ENCODE measurements around the gene MARCHF3.
"Not testable (repeated sequence)": the region's sequence is repeated elsewhere in the genome, so short reads cannot be mapped to it uniquely, and the experiment has no call there.

MARCHF3 gene

DNA sequence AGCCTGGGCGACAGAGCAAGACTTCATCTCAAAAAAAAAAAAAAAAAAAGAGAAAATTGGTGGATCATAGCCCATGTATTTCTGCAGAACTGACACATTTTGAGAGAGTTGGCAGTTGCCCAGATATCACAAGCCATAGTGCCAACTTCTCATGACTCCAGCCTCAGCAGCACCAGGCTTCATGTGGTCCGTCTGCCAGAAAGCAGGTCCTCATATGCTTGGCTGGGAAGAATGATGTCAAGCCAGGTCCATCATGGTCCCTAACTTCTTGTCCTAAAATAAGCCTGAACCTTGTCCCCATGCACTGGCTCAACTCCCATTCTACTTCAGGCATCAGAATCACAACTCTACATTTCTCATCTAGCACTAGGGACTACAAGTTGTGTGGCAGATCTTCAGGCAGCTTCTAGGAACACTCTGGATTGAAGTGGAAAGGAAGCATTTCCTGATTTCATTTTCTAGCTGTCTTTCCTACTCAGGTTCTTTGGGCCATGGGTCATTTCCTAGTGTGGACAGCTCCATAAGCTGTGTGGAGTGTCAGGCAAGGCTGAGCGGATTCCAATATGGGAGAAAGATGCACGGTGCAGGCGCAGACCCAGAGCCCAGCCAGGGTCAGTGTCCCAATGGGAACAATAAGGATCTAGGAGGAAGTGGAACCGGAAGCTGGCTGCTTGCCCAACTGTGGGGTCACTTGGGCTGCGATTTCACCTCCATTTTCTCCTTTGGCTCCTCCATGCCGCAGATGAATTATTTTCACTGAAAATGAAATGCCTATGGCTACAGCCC lies 163.3 kb downstream of the MARCHF3 start:
- DNase-seq: no peak

DNA sequence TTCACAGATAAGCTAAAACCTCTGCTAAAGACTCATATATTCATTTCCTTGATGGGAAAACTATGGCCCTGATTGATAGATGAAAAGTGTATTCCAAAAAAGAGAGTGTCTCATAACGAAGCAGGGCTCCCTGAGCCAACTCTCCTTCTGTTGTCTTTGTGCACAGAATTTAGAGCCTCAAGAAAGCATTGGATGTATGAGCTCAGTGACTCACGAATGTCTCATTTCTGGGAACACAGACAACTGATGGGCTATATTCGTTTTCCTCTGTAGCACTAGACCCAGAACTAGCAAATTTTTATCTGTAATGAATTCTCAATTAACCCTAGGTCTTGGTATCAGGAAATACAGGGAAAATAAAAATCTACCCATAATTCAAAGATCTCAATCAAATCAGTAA lies 165.1 kb downstream of the MARCHF3 start:
- DNase-seq: no peak

DNA sequence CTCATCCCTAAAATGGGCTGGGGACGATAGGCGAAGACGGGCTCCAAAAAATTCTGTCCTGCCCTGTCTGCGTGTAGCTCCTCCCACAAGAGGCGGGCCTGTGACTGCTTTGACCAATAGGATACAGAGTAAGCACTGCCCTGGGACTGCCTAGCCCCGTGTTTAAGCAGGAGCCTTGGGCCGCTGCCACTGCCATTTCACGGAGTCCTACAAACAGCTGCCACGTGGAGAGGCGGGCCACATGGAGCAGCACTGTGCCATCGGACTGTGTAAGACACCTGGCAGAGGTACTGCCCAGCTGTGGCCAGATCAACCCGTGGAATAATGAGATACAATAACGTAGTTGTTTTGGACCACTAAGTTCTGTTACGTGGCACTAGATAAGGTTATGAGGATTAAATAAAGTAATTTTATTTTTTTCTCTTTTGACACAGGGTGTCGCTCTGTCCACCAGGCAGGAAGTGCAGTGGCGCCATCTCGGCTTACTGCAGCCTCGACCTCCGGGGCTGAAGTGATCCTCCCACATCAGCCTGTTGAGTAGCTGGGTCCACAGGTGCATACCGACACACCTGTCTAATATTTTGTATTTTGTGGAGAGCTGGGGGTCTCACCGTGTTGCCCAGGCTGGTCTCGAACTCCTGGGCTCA lies 166.2 kb downstream of the MARCHF3 start:
- DNase-seq: no peak

DNA sequence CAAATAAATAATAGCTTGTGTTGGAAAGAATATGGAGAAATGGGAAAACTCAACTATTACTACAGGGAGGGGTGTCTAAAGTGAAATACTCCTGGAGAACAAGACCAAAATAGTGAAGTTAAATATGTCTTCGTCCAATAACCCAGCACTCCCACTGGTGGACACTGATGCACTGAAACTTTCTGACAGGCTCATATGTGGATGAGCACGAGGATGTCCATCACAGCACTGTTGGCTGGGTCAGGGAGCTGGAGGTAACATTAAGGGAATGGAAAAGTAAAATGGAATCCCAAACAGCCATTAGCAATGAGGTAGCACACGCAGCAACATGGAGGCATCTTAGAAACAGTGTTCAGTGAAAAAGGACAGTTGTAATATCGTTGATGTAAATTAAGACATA lies 167.0 kb downstream of the MARCHF3 start:
- DNase-seq: no peak

DNA sequence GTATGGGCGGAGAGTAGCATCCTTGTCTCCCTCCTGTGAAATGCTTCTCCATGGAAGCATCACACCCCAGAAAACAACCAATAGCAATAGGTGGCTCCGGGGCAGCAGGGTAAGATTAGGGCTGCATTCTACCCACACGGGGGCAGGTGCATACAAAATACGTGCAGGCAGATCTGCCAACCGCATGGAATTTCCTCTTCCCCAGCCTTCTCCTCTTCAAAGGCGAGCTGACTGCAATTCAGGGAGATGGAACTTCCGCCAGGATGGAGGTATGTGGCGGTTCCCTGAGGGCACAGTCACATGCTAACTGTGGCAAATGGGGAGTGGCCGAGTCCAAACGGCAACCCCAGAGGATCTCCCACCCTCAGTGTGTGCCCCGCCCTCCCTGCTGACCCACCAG lies 171.9 kb downstream of the MARCHF3 start:
- DNase-seq: no peak

DNA sequence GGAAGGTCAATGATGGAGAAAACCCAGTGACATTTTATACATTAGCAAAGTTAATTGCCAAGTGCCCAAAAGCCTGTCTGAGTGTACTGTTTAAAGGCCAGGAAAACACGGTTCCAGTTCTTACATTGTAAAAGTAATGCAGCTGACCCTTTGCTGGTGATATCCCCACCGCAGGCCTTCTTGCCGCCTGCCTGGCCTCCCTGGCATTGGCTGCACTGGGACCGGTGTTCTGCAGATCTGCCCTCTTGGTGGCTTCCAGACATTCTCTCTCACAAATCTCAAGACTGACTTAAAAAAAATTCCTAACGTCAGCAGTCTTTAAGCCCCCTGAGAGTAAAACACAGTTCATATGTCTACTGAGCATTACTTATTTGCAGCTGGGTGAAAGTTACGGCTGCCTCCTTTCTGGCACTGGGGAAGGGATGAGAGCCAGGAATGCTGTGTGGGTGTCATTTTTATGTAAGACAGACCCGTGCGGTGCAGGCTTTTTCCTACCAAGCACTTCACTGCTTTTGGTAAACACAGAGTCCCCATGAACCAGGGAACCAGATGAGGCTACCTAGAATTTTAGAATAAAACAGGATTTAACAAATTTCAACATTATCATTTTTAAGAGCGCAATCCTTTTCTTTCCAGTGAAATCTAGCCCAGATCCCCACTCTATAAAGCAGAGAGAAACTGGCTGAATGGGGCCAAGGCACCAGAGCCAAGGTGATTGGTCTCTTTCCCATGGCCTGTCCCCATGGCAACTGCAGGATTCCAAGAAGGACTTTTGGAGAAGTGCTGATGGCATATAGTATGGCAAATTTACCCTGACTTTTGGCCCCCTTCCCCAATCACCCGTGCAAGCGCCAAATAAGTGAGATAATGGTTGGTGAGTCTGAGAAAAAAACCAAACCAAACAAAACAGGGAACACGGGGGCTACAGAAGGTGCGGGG lies 172.6 kb downstream of the MARCHF3 start:
- no peak for DNase-seq

DNA sequence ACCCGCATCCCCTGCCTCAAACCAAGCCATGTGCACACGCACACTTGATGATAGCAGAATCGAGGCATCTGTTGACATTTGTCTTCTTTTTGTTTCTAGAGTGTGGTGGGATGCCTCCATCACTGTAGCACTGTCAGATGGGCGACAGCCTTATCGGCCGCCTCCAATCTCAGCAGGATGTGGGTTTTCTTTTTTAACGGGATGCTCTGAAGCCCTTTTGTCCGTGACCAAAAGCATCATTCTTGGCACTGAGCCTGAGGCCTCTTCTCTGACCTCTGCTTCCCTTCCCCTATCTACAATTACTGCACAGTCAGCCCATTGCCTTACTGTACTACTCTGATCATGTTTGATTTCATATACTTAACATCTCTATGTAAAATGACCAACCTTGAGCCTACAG lies 175.1 kb downstream of the MARCHF3 start:
- no peak for DNase-seq

DNA sequence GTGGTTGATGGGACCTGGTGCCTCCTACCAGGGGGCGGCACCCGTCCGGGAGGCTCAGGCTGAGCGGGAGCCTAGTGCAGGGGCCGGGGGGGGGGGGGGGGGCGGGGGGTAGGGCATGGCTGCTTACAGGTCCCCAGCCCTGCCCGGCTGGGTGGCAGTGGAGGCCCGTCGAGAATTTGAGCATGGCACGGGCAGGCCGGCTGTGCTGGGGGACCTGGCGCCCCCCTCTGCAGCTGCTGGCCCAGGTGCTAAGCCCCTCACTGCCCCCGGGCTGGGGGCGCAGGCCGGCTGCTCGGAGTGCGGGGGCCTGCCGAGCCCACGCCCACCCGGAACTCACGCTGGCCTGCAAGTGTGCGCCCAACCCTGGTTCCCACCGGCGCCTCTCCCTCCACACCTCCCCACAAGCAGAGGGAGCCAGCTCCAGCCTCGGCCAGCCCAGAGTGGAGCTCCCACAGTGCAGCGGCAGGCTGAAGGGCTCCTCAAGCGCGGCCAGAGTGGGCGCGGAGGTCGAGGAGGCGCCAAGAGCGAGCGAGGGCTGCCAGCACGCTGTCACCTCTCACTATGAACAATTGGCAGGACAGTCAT lies 175.7 kb downstream of the MARCHF3 start:
- no peak for DNase-seq

DNA sequence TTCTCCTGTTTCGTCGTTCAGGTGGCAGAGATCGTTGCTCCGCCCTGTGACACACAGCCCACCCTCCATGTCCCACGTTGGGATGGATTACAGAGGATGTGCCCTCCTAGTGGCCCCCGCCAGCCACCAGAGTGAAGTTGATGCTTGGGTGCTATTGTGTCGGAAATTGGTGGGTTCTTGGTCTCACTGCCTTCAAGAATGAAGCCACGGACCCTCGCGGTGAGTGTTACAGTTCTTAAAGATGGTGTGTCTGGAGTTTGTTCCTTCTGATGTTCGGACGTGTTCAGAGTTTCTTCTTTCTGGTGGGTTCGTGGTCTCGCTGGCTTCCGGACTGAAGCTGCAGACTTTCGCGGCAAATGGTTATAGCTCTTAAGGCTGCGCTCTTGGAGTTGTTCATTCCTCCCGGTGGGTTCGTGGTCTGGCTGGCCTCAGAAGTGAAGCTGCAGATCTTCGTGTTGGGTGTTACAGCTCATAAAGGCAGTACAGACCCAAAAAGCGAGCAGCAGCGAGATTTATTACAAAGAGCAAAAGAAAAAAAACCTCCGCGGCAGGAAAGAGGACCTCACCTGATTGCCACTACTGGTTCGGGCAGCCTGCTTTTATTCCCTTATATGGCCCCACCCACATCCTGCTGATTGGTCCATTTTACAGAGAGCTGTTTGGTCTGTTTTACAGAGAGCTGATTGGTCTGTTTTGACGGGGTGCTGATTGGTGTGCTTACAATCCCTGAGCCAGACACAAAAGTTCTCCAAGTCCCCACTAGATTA lies 176.6 kb downstream of the MARCHF3 start:
- DNase-seq: not testable (repeated sequence)

DNA sequence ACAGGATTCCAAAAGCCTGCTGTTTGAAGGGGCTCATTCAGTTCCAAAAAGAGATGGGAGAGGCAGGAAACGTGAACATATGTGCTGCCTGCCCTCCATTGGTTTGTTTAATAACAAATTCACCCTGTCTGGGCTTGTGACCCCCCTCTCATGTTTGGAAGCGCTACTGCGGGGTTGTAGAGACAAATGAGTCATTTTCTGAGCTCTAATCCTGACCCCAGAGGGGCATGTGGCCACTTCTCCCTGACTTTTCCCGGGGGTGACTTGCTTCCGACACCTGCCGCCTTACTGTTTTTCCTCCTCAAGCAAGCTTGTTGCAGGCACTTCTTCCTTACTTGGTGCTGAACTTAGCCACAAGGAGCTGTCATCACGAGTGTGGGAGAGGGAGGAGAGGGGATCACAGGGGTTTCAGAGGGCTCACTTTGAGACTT lies 177.5 kb downstream of the MARCHF3 start:
- no peak for DNase-seq

DNA sequence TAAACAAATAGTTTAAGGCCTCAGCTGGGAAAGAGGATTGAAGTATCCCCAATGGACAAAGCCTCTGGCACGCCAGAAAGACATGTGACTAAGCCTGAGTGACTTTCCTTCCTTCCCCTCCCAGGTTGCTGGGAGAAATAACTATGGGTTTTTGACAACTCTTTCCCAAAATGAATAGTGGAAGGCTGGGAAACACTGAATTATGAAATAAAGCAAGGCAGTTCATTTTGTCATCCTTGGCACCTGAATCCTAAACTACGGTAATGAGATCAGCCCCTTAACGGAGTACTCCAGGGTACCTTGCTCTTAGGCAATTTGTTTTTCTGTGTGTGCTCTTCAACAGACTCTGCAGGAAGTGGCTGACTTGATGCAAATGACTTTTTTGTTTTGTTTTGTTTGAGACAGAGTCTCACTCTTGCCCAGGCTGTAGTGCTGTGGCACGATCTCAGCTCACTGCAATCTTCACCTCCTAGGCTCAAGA lies 178.2 kb downstream of the MARCHF3 start:
- DNase-seq: no peak

DNA sequence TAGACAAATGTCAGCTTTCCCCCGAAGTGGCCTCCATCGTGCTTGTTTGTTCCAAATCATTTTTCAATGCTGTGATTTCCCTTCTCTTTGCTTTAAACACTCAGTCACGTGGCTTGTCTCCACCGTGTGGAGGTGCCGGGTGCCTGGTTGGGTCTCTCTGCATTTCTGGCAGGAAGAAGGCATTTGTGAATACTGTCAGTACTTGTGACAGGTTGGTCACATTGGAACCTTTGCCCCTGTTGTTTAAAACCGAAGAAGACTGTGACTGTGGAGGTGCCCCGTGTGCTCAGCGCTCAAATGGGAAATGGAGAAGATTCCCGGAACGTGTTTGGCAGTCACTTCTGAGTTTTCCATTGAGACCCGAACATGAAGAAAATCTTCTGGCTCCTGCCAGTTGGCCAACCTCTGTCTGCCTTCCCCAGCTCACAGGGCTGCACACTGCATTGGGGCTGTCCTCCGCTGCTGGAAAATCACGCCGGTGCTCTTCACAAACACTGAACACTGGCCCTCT lies 178.8 kb downstream of the MARCHF3 start:
- DNase-seq: no peak

DNA sequence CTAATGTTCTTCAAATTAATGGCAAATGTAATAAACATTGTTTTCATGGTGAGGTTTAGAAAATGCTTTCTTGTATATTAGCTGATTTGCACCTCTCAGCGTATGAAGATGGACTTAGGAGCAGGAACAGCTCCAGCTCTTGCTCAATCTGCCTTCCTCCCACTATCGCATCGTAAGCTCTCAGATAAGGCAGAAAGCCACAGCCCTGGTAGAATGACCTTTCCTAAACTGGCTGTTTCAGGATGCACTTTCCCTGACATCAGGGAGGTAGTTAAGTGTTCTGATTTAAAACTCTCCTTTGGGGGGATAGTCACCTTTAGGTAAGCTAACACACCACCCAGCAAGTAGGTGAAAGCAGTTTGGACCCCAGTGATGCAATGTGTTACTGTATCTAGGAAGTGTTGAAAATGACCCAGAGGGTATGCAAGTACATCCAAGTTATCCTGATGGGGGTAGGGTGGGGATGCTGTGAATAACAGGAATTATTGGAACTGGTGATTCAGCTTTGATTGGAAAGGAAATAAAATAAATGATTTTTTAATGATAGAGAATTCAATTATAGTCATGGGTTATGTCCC lies 181.2 kb downstream of the MARCHF3 start:
- DNase-seq: no peak

DNA sequence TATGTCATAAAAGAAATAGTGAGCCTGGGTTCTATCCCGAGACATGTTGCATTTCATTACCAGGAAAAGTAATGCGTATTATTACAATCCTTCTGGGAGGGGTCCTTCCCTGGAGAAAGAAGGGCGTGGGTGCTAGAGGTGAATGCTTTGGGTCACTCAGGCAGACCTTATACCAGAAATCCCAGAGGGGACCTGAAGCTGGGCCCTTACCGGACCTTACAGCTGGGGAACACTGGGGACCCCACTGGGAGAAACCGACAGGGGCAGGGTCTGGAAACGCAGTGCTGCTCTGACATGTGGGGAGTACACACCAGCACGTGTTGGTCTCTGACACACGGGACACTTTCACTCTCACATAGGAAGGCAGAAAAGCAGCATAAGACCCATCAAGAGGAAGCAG lies 182.1 kb downstream of the MARCHF3 start:
- DNase-seq: no peak

DNA sequence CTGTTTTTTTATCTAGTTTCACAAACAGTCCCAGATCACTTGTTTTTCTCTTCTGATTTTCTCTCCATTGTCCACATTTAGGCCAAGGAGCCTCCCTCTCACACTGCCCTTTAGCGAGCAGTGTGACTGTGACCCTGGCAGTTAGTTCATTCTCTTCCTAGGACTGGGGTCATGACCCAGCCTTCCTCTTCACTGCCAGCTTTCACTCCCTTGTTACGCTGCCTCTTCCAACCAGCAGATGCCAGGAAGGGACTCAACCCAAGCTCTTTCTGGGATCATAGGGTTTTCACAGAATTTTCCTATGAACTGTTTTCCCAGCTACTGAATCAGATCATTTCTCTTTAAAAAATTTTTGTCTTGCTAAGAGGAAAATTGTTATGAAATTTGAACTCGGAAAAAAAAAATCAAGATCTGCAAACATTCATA lies 182.5 kb downstream of the MARCHF3 start:
- no peak for DNase-seq

DNA sequence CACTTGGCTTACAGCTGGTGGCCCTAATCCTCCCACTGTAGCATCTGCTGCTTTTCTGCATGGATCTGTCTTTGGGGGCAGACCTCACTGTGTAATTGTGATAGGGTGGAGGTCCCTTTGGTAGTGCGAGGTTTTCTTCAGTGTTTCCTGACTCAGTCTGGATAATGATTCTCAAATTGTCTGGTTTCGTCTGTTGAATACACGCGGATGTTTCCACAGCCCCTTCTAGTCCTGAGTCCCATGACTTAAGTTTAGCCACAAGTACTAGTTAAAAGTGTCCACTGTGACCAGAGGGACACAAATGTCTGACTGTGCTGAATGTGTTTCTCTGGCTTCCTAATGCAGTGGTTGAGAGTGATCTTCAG lies 182.9 kb downstream of the MARCHF3 start:
- no peak for DNase-seq

DNA sequence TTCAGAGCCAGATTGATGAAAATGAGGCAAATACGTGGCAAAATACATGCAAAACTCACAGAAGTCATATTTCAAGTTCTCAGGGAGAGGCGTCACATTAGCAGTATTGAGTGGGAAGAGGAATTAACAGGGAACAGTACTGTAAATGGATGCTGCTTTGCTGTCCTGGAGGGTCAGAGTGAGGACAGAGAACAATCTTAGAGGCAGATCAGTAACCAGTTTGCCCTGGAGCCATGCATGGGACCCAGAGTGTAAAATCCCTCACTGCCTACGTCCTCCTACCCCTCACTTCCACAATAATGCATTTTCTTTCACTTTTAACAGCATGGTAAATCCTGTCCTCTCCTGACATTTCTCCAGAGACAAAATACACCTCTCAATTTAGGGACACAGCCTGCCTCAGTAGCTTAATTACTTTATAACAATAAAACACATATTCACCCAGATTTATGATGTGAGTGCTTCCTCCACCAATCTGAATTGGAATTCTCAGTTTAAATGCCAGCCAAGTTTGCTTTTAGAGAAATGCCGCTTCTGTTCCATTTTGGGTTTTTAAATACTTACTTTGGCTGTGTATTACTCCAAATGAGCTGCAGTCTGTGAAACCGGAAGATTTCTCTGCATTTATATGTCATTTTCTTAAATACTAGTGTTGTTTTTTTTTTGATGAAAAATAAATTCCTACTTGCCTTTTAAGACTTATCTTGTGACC lies 183.5 kb downstream of the MARCHF3 start:
- DNase-seq: no peak

DNA sequence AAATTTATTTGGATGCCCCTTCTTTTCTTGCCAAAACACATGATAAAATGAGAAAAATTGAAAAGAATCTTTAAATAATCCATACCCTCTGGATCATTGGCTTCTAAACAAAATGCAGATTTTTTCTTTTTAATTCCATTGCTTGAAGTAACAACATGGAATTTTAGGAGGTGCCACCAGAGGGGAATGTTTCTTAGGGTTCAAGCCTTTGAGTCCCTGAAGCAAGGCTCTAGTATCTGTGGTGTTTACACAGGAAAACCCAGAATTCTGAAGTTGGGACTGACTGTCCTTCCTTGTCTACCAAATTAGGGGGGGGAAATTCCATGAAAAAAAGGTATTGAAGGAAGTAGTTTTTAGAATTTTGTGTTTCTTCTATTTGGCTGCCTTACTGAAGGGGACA lies 184.0 kb downstream of the MARCHF3 start:
- no peak for DNase-seq

DNA sequence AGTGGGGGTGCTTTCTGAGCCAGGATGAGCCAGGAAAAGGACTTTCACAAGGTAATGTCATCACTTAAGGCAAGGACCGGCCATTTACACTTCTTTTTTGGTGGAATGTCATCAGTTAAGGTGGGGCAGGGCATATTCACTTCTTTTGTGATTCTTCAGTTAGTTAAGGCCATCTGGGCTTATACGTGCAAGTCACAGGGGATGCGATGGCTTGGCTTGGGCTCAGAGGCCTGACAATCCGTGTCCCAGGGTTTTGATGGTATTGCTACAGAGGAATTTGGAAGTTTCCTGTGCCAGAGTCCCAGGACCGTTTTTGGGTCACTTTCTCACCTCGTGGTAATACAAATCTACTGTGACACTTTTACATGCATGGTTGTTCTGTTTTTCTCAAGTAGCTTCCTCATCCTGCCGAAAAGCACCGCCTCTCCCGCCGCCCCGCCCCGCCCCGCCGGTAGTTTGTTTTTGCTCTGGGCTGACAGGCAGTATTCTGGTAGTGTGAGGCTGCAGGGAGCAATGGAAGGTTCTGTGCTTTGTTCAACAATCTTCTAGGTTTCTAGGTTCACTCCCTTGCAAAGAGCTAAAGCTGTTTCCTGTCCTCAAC lies 184.8 kb downstream of the MARCHF3 start:
- DNase-seq: not testable (repeated sequence)

DNA sequence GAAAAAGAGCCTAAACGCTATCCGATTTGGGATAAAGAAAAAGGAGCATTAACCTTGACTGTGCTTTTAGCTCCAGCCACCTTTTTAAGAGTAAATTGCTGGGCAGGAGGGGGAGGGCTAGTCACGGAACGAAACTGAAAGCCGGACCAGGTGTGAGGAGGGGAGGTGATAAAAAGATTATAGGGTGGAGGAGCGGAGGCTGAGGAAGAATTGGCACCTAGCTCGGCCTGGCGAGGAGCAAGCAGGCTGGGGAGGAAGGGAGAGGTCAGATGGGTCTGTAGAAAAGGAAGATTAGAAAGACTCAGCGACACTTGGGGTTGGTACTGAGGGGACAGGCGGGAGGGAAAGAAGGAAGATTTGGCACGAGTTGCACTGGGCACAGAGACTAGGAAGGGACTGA lies 187.0 kb downstream of the MARCHF3 start:
- DNase-seq: not testable (repeated sequence)

Data from COR-L47 (cell line).